GM12878 (cell line): ENCODE data around the gene FSTL4. TPM values are rescaled to one million over a fixed set of nuclear protein-coding genes. Genes with fewer than 3 reads are reported as not detected.

Source experiments
- ATAC-seq: fragments of 200-7000 bp; cut with Tn5 transposase; 3 replicates; pipeline ENCODE4 v1.9.1; 2020; ENCODE audit warnings: mild to moderate bottlenecking, moderate library complexity
- BruUV-seq: library from RNA; stranded (reverse); fragments of 400-500 nt; replicated peaks from 2 replicates; lab custom pipeline; 2021; lab: Mats Ljungman, UMichigan
- CTCF ChIA-PET: fragments of 300-600 bp; sonication (Branson Sonifier 250); formaldehyde crosslinking; extraction: SDS; loops from one replicate; lab custom pipeline; 2021; ENCODE audit warnings: inconsistent platforms; lab: Yijun Ruan, JAX
- POLR2A ChIA-PET: fragments of 350-600 bp; formaldehyde crosslinking; extraction: SDS; loops from one replicate; lab custom pipeline; 2021; ENCODE audit warnings: inconsistent platforms; lab: Charles Lee
- RAD21 ChIA-PET: fragments of 300-600 bp; sonication (Branson Sonifier 250); formaldehyde crosslinking; loops from one replicate; lab custom pipeline; 2023; ENCODE audit warnings: antibody characterized with exemption; ENCODE audit not compliant: unreplicated experiment; lab: Charles Lee
- SMC1A ChIA-PET: fragments of 300-600 bp; sonication (Branson Sonifier 250); formaldehyde crosslinking; loops from one replicate; lab custom pipeline; 2023; ENCODE audit not compliant: unreplicated experiment, uncharacterized antibody; lab: Charles Lee
- DNase-seq: peaks from one replicate; pipeline ENCODE4 v3.0.0-alpha.2; 2011; ENCODE audit warnings: low read depth, low spot score
- FAIRE-seq: peaks from 3 replicates; lab custom pipeline; 2011; peaks lifted over from hg19 to GRCh38; lab: Jason Lieb, UNC
- H2AFZ ChIP-seq: 2 replicates; pipeline ENCODE4 v1.6.0; 2011; ENCODE audit warnings: low read depth, low read length, control low read depth; ENCODE audit not compliant: control insufficient read depth
- H3K27ac ChIP-seq: 2 replicates; pipeline ENCODE4 v1.5.1; 2011; ENCODE audit warnings: control low read depth; ENCODE audit not compliant: control insufficient read depth, insufficient read depth
- H3K27me3 ChIP-seq, 2 experiments: replicated peaks in 1 of 2; 2 replicates each; pipeline versions ENCODE4 v1.6.0 to v1.6.1; 2011; ENCODE audit warnings: low read length in 1 of 2; ENCODE audit not compliant: control insufficient read depth in 2 of 2, insufficient read depth in 2 of 2
- H3K36me3 ChIP-seq, 2 experiments: 2 replicates each; pipeline ENCODE4 v1.5.1; 2011; ENCODE audit warnings: low read length in 1 of 2; ENCODE audit not compliant: control insufficient read depth in 2 of 2, insufficient read depth in 2 of 2
- H3K4me1 ChIP-seq: 2 replicates; pipeline ENCODE4 v1.6.1; 2011; ENCODE audit warnings: mild to moderate bottlenecking, low read length, moderate library complexity, mixed read lengths; ENCODE audit not compliant: control insufficient read depth, insufficient read depth
- H3K4me2 ChIP-seq: 2 replicates; pipeline ENCODE4 v1.6.0; 2011; ENCODE audit warnings: control low read depth; ENCODE audit not compliant: control insufficient read depth, insufficient read depth
- H3K4me3 ChIP-seq: fragments of 200-600 bp; sonication (generic); 2 replicates; pipeline ENCODE4 v1.5.1; 2016
- H3K79me2 ChIP-seq: 2 replicates; pipeline ENCODE4 v1.6.0; 2011; ENCODE audit warnings: low read length; ENCODE audit not compliant: control insufficient read depth, insufficient read depth
- H3K9ac ChIP-seq: 2 replicates; pipeline ENCODE4 v1.8.0; 2011; ENCODE audit warnings: low read length, control low read depth, mixed read lengths; ENCODE audit not compliant: control insufficient read depth, insufficient read depth
- H3K9me3 ChIP-seq: replicated peaks from 3 replicates; pipeline ENCODE4 v1.5.1; 2011; ENCODE audit warnings: mild to moderate bottlenecking, low read length; ENCODE audit not compliant: control insufficient read depth, insufficient read depth
- H4K20me1 ChIP-seq: 2 replicates; pipeline ENCODE4 v1.6.0; 2011; ENCODE audit not compliant: control insufficient read depth, insufficient read depth
- ATF7 ChIP-seq: fragments of 450-650 bp; IDR thresholded peaks from 2 replicates; pipeline ENCODE4 v1.6.1; 2016; ENCODE audit warnings: low read depth, mild to moderate bottlenecking
- CREB1 ChIP-seq: IDR thresholded peaks from 2 replicates; pipeline ENCODE4 v1.6.1; 2012; ENCODE audit warnings: low read depth, mild to moderate bottlenecking, inconsistent platforms
- IRF4 ChIP-seq: IDR thresholded peaks from 2 replicates; pipeline ENCODE4 v1.6.1; 2011; ENCODE audit warnings: low read depth, low read length
- MTA3 ChIP-seq: IDR thresholded peaks from 2 replicates; pipeline ENCODE4 v1.6.1; 2012; ENCODE audit warnings: low read length, inconsistent platforms, borderline replicate concordance
- NR2C1 ChIP-seq: fragments of 450-650 bp; IDR thresholded peaks from 2 replicates; pipeline ENCODE4 v1.6.1; 2017; ENCODE audit warnings: antibody characterized with exemption, mild to moderate bottlenecking, moderate library complexity
- SUZ12 ChIP-seq: fragments of 200-600 bp; sonication (generic); IDR thresholded peaks from one replicate; pipeline ENCODE4 v1.6.1; 2018; ENCODE audit warnings: antibody characterized with exemption, mild to moderate bottlenecking; ENCODE audit not compliant: unreplicated experiment
- WRNIP1 ChIP-seq: IDR thresholded peaks from 2 replicates; pipeline ENCODE4 v1.6.1; 2011; ENCODE audit warnings: low read depth, low read length, improper control_type of control experiment, borderline replicate concordance
- ZNF24 ChIP-seq: fragments of 450-650 bp; IDR thresholded peaks from 2 replicates; pipeline ENCODE4 v1.6.1; 2017; ENCODE audit warnings: antibody characterized with exemption, mild to moderate bottlenecking
- WGBS: methylation state at CpG from one replicate; pipeline ENCODE4 v1.1.6; 2016; ENCODE audit warnings: low lambda C conversion rate; ENCODE audit not compliant: insufficient replicate concordance, insufficient coverage; ENCODE audit errors: missing lambda C conversion rate; 5-methylcytosine and 5-hydroxymethylcytosine counted together
- in situ Hi-C: fragments of 300-500 bp; cut with MboI; formaldehyde crosslinking; loops from 9 replicates; pipeline ENCODE4 v1.14.3; 2018; ENCODE audit warnings: mixed read lengths
- intact Hi-C: fragments of 100-400 bp; cut with micrococcal nuclease; formaldehyde crosslinking; loops from one replicate; pipeline ENCODE4 v1.14.2; 2022; ENCODE audit not compliant: unreplicated experiment
- polyA plus RNA-seq, 11 experiments: library from polyadenylated mRNA; depleted of rRNA in 4 of 11; unstranded in 6 of 11; stranded (reverse) in 5 of 11; fragments of >200 nt; fragmentation: Nextera tagmentation in 4 of 11; fragmentation: Illumina TruSeq in 1 of 11; extraction: Ambion mirVana in 4 of 11; extraction: Trizol in 1 of 11; gene quantifications; 1 replicate in 1 of 11; 2 replicates in 10 of 11; pipeline versions ENCODE4 v1.2.1 to v1.2.3, GENCODE V29; 2011 to 2016; ENCODE audit warnings: inconsistent platforms in 2 of 11, missing spikeins in 2 of 11, low read depth in 1 of 11
- total RNA-seq, 4 experiments: library from RNA; depleted of rRNA in 3 of 4; stranded (reverse); fragments of >200 nt in 3 of 4; fragmentation: Illumina TruSeq in 1 of 4; extraction: Trizol in 1 of 4; gene quantifications; 2 replicates each; pipeline versions ENCODE4 v1.2.1 to v1.2.3, GENCODE V29; 2013 to 2021

The FSTL4 gene
- total and polyA plus RNA-seq, 10 of the 15 experiments (the other 5 are each of a cell fraction or from before 2014, with no cell fraction given) = 0.01 to 0.79 (median 0.21) TPM; not detected in 6

- DNase-seq = no peak
- H3K4me1 ChIP-seq = no peaks in the 10 kb centered on the region
- RAD21 ChIA-PET = no interaction called here
- no peak for ATAC-seq
- no peaks in the 10 kb centered on the region for H3K9me3 ChIP-seq
- no peaks in the 10 kb centered on the region for H3K79me2 ChIP-seq
- H3K27me3 ChIP-seq = peaks cover 3% of the 10 kb centered on the region in 2 experiments; a peak in 2 of 4 replicates
- SMC1A ChIA-PET = interaction anchor here (0.7 kb wide), 1 partner anchor 1654 kb away, joined by 3 read pairs; no protein-coding TSS in a partner anchor
- H3K4me3 ChIP-seq = no peak overlapping the region
- WGBS = 29% methylated on average over 8 of the region's 8 CpGs
- H3K27ac ChIP-seq = no peak overlapping the region
- POLR2A ChIA-PET = no interaction called here
- intact Hi-C loops = no loop called here
- BruUV-seq = no TSS peak
- in situ Hi-C loops = no loop called here
- H3K36me3 ChIP-seq = no peaks in the 10 kb centered on the region
- H3K4me2 ChIP-seq = no peak overlapping the region
- CTCF ChIA-PET = interaction anchor here (0.5 kb wide), 1 partner anchor 140 kb away, joined by 4 read pairs; no protein-coding TSS in a partner anchor
- no peak overlapping the region for H2AFZ ChIP-seq
- H3K9ac ChIP-seq = no peak overlapping the region
- FAIRE-seq = no peak
- H4K20me1 ChIP-seq = no peaks in the 10 kb centered on the region
- TF ChIP-seq IRF4 (no peak), NR2C1 (no peak)
Measured at GRCh38 chr5:133644000-133644865, 31.9 kb upstream of the FSTL4 start.

- CTCF ChIA-PET = no interaction called here
- WGBS = 33% methylated on average over 4 of the region's 4 CpGs
- H3K9ac ChIP-seq = no peak overlapping the region
Measured at GRCh38 chr5:133643365-133643764, 31.0 kb upstream of the FSTL4 start.

More at GRCh38 chr5:133643365-133643764, 31.0 kb upstream of the FSTL4 start:
- FAIRE-seq = no peak
- intact Hi-C loops (no loop called here), in situ Hi-C loops (no loop called here)
- Histone ChIP-seq H3K79me2 (no peaks in the 10 kb centered on the region), H3K27me3 (peaks cover 3 to 4% of the 10 kb centered on the region in 2 experiments; a peak in 3 of 4 replicates), H3K36me3 (no peaks in the 10 kb centered on the region), H3K4me1 (no peaks in the 10 kb centered on the region), H4K20me1 (no peaks in the 10 kb centered on the region), H3K9me3 (no peaks in the 10 kb centered on the region), H3K27ac (no peak overlapping the region), H2AFZ (no peak overlapping the region), H3K4me3 (no peak overlapping the region), H3K4me2 (no peak overlapping the region)
- DNase-seq = no peak
- ChIA-PET POLR2A (no interaction called here), RAD21 (no interaction called here), SMC1A (interaction anchor here (0.5 to 1.5 kb wide), 3 partner anchors 19 to 1653 kb away, joined by 3 to 4 read pairs (median 3); no protein-coding TSS in a partner anchor)
- ATAC-seq = no peak
- BruUV-seq = no TSS peak
- TF ChIP-seq WRNIP1 (no peak), SUZ12 (no peak), ZNF24 (no peak), CREB1 (no peak), ATF7 (no peak), MTA3 (no peak)
